Thyroid gland (tissue), 4 donors: ENCODE measurements around the gene WDR77.

Source experiments
- CTCF ChIP-seq, 6 experiments: fragments of 200-600 bp in 3 of 6; fragments of 450-650 bp in 3 of 6; sonication (generic) in 3 of 6; IDR thresholded peaks; one replicate each; pipeline ENCODE4 v1.5.1; 2016 to 2019; ENCODE audit warnings: antibody characterized with exemption in 6 of 6, mild to moderate bottlenecking in 2 of 6, inconsistent platforms in 1 of 6, moderate library complexity in 1 of 6
- POLR2A ChIP-seq, 2 donors: fragments of 450-650 bp; IDR thresholded peaks; one replicate each; pipeline ENCODE4 v1.6.1; 2017; ENCODE audit warnings: antibody characterized with exemption in 2 of 2, mild to moderate bottlenecking in 2 of 2, moderate library complexity in 1 of 2

DNA sequence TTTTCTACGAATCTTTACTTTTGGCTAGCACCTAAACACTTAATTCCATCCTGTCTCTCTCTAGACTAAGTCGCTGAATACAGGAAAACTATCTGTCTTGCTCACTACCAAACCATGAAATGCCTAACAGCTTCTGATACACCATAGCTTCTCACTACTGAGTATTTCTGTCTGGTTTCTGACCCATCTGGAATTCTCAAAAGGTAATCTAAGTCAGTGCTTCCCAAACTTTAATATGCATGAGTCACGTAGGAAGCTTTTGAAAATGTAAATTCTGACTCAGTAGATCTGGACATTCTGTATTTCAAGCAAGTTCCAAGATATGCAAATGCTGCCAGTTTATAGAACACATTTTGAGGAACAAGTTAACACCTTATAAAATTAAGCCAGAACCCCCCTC lies 12.3 kb downstream of the WDR77 start:
- TF ChIP-seq CTCF (IDR thresholded peaks at IDR 0.05) (no peak), POLR2A (IDR thresholded peaks at IDR 0.05) (no peak)
